Lower lobe of right lung (tissue), 2 donors: ENCODE measurements around the gene GALNT2. TPM values are rescaled to one million over a fixed set of nuclear protein-coding genes. Genes with fewer than 3 reads are reported as not detected.

Source experiments
- ATAC-seq, 2 donors: fragments of 200-7000 bp; cut with Tn5 transposase; one replicate each; pipeline ENCODE4 v1.9.1; 2020 to 2022; ENCODE audit warnings: mild to moderate bottlenecking in 2 of 2, moderate library complexity in 2 of 2
- DNase-seq: peaks from one replicate; pipeline ENCODE4 v3.0.0-alpha.2; 2020
- H3K27ac ChIP-seq: fragments of 200-600 bp; one replicate; pipeline ENCODE4 v1.8.0; 2022
- H3K27me3 ChIP-seq: fragments of 200-600 bp; one replicate; pipeline ENCODE4 v1.8.0; 2022; ENCODE audit warnings: low read depth
- H3K36me3 ChIP-seq: fragments of 200-600 bp; one replicate; pipeline ENCODE4 v1.8.0; 2022; ENCODE audit warnings: mild to moderate bottlenecking
- H3K4me1 ChIP-seq: fragments of 200-600 bp; one replicate; pipeline ENCODE4 v1.8.0; 2022
- H3K4me3 ChIP-seq: fragments of 200-600 bp; one replicate; pipeline ENCODE4 v1.8.0; 2022; ENCODE audit warnings: mild to moderate bottlenecking
- H3K9me3 ChIP-seq: fragments of 200-600 bp; one replicate; pipeline ENCODE4 v1.8.0; 2022
- intact Hi-C: fragments of 100-400 bp; cut with DNase I; formaldehyde crosslinking; loops from one replicate; pipeline ENCODE4 v1.11.0; 2022
- total RNA-seq: library from RNA; stranded (reverse); fragmentation: NEBNext Ultra II Directional; extraction: Animal tissue kit (Norgen Biotek cat#: 25700); gene quantifications from one replicate; pipeline ENCODE4 v1.2.1, GENCODE V29; 2021
- TF ChIP-seq, protein P1 (sequence below): fragments of 200-600 bp; IDR thresholded peaks from one replicate; pipeline ENCODE4 v1.8.0; 2022; ENCODE audit warnings: antibody characterized with exemption, mild to moderate bottlenecking
- donor health status: DM: no; HTN: yes; CAD: no; lungs with severe emphysema.

GALNT2 gene
- total RNA-seq, 1 donor from 2014 or later = 48.0 TPM

DNA sequence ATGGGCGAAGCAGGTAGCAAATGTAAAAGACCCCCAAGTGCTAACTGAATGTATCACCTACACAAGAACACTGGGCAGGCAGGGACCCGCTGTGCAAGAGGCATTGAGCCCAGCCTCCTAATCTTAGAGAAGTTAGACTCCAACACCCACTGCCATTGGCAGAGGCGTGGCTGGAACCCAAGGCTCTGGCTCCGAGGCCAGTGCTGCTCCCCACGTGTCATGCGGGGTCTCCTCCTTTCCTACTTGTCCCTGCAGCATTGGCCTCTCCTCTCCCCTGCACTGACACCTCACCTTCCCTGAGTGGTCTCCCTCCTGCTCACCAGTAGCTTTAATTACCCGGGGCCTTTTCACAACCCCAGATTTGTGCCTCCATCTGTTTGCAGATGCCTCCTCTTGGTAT is 107.0 kb downstream of the GALNT2 start:
- H3K4me3 ChIP-seq = no peak overlapping the region
- no peak overlapping the region for H3K27ac ChIP-seq
- peaks cover 22% of the 10 kb centered on the region for H3K4me1 ChIP-seq
- DNase-seq = no peak
- H3K27me3 ChIP-seq = no peaks in the 10 kb centered on the region
- H3K36me3 ChIP-seq = peaks cover 8% of the 10 kb centered on the region
- no peak for ATAC-seq
- intact Hi-C loops = no loop called here
- TF ChIP-seq, protein P1, sequence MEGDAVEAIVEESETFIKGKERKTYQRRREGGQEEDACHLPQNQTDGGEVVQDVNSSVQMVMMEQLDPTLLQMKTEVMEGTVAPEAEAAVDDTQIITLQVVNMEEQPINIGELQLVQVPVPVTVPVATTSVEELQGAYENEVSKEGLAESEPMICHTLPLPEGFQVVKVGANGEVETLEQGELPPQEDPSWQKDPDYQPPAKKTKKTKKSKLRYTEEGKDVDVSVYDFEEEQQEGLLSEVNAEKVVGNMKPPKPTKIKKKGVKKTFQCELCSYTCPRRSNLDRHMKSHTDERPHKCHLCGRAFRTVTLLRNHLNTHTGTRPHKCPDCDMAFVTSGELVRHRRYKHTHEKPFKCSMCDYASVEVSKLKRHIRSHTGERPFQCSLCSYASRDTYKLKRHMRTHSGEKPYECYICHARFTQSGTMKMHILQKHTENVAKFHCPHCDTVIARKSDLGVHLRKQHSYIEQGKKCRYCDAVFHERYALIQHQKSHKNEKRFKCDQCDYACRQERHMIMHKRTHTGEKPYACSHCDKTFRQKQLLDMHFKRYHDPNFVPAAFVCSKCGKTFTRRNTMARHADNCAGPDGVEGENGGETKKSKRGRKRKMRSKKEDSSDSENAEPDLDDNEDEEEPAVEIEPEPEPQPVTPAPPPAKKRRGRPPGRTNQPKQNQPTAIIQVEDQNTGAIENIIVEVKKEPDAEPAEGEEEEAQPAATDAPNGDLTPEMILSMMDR = no peak
- no peaks in the 10 kb centered on the region for H3K9me3 ChIP-seq

DNA sequence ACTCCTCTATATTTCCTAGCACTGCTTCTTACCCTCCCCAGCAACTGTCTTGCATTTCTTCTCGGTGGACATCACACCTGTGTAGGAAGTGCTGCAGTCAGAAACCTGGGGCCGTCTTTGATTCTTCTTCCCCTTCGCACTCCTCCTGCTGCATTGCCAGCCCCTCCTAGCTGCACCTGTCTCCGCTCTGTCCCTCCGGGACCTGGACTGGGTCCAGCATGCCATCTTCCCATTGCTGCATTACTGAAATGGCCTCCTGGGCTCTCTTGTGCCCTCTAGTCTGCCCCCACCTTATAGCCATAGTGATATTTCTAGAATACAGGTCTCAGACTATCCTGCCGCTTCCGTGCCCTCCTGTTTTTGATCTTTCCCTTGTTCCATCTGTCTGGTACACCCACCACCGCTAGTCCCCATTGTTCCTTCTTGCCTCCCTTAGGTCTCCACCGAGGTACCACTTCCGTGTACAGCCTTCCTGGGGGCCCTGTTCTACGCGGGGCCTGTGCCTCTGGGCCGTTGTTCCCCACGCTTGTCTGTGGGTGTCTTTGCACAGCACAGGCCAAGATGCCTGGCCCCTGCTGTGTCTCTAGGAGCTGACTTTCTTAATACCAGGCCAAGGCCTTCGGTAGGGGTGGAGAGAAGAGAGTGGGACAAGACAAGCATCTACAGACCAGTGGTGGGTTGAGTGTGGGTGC is 107.6 kb downstream of the GALNT2 start:
- H3K27ac ChIP-seq = no peak overlapping the region
- no peaks in the 10 kb centered on the region for H3K9me3 ChIP-seq
- no peak overlapping the region for H3K4me3 ChIP-seq
- peaks cover 8% of the 10 kb centered on the region for H3K36me3 ChIP-seq
- TF ChIP-seq, protein P1 = no peak
- DNase-seq (no peak), ATAC-seq (no peak)
- H3K27me3 ChIP-seq = no peaks in the 10 kb centered on the region
- intact Hi-C loops = no loop called here
- peaks cover 16% of the 10 kb centered on the region for H3K4me1 ChIP-seq

DNA sequence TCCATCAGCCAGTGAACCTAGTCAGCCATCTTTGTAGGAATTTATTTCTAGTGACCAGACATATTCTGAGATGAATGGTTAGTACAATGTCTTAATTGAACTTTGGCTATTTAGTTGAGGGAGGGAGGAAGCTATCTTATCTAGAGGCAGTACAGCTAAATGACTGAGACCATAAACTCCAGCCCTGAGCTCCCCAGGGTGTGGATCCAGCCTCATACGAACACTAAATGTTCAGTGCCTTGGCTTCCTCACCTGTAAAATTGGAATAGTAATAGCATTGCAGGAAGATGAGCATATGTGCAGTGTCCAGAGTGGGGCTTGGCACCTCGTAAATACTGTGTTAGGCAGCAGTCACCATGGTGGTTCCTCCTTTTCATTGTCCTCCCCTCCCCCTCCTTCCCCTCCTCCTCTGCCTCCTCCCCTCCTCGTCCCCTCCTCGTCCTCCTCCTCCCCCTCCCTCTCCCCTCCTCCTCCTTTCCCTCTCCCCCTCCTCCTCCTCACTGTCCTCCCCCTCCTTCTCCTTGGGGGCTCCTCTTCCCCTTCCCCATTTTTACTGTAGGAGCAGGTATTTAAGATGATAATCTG is 108.2 kb downstream of the GALNT2 start:
- Histone ChIP-seq H3K36me3 (peaks cover 8% of the 10 kb centered on the region), H3K4me1 (peaks cover 9% of the 10 kb centered on the region), H3K9me3 (no peaks in the 10 kb centered on the region), H3K27me3 (no peaks in the 10 kb centered on the region), H3K27ac (no peak overlapping the region), H3K4me3 (no peak overlapping the region)
- intact Hi-C loops = no loop called here
- ATAC-seq (no peak), DNase-seq (no peak)
- TF ChIP-seq, protein P1 = no peak

DNA sequence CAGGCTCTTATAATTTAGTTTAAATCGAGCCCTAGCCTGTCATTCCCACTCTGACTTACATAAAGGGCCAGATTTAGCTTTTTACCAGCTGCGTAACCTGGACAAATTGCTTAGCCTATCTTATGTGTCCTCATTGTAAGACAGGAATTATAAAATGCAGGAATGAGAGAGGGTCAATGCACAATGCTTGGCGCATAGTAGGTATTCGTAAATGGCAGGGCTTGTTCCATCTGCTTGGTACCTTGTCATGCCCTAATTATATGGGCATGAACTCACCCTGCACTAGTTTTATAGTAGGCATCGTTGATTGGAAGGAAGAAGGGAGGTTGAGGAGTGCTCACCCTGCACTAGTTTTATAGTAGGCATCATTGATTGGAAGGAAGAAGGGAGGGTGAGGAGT is 108.8 kb downstream of the GALNT2 start:
- DNase-seq (no peak), ATAC-seq (no peak)
- Histone ChIP-seq H3K36me3 (peaks cover 8% of the 10 kb centered on the region), H3K4me1 (peaks cover 5% of the 10 kb centered on the region), H3K9me3 (no peaks in the 10 kb centered on the region), H3K4me3 (no peak overlapping the region), H3K27ac (no peak overlapping the region), H3K27me3 (no peaks in the 10 kb centered on the region)
- TF ChIP-seq, protein P1 = no peak
- intact Hi-C loops = no loop called here

DNA sequence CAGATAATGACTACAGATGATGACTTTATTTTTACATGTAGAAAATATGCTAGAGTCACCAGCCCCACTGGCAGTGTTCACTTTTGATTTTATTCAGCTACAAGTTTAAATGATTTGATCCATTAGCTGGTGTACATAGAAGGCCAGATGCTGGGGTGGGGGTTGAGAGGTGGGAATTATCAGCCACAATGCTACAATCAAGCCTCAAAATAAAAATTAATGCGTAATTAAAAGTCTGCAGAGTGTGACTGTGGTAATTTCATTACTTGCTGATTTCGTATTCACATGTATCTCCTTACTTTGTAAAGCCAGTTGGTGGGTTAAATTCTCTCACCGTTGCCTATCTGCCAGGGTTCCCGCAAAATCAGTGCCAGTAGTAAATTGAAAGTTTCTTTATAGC is 109.3 kb downstream of the GALNT2 start:
- intact Hi-C loops = no loop called here
- no peaks in the 10 kb centered on the region for H3K9me3 ChIP-seq
- H3K27me3 ChIP-seq = no peaks in the 10 kb centered on the region
- TF ChIP-seq, protein P1 = no peak
- no peak for DNase-seq
- no peak overlapping the region for H3K4me3 ChIP-seq
- no peak overlapping the region for H3K27ac ChIP-seq
- peaks cover 5% of the 10 kb centered on the region for H3K4me1 ChIP-seq
- ATAC-seq = no peak
- H3K36me3 ChIP-seq = peaks cover 8% of the 10 kb centered on the region
